GM23338 (cell line): ENCODE results near the gene ARL10. TPM values are rescaled to one million over a fixed set of nuclear protein-coding genes. Genes with fewer than 3 reads are reported as not detected.

Source experiments
- ATAC-seq: fragments of 200-7000 bp; cut with Tn5 transposase; 3 replicates; pipeline ENCODE4 v1.9.1; 2020
- DNase-seq: peaks from one replicate; pipeline ENCODE4 v3.0.0-alpha.2; 2015; ENCODE audit warnings: low spot score
- H2AFZ ChIP-seq: fragments of 200-600 bp; sonication (generic); 2 replicates; pipeline ENCODE4 v1.8.0; 2016; ENCODE audit warnings: antibody characterized with exemption, mild to moderate bottlenecking, moderate library complexity
- H3F3A ChIP-seq: fragments of 200-600 bp; sonication (generic); replicated peaks from 2 replicates; pipeline ENCODE4 v1.8.0; 2017; ENCODE audit warnings: antibody characterized with exemption, mixed run types, low read depth
- H3K27ac ChIP-seq: fragments of 200-600 bp; sonication (generic); 2 replicates; pipeline ENCODE4 v1.6.1; 2016; ENCODE audit warnings: low read depth
- H3K27me3 ChIP-seq: fragments of 200-600 bp; sonication (generic); 2 replicates; pipeline ENCODE4 v1.8.0; 2016; ENCODE audit warnings: mild to moderate bottlenecking, mixed run types, moderate library complexity; ENCODE audit not compliant: insufficient read depth
- H3K36me3 ChIP-seq: fragments of 200-600 bp; sonication (generic); 2 replicates; pipeline ENCODE4 v1.8.0; 2016; ENCODE audit warnings: mild to moderate bottlenecking; ENCODE audit not compliant: insufficient read depth
- H3K4me1 ChIP-seq: fragments of 200-600 bp; sonication (generic); 2 replicates; pipeline ENCODE4 v1.8.0; 2016; ENCODE audit warnings: mild to moderate bottlenecking, moderate library complexity; ENCODE audit not compliant: insufficient read depth
- H3K4me2 ChIP-seq: fragments of 200-600 bp; sonication (generic); 2 replicates; pipeline ENCODE4 v1.7.1; 2017; ENCODE audit warnings: mixed run types
- H3K4me3 ChIP-seq: fragments of 200-600 bp; sonication (generic); 2 replicates; pipeline ENCODE4 v1.6.1; 2016; ENCODE audit warnings: mixed run types
- H3K79me2 ChIP-seq: fragments of 200-600 bp; sonication (generic); replicated peaks from 2 replicates; pipeline ENCODE4 v1.8.0; 2017; ENCODE audit warnings: mild to moderate bottlenecking; ENCODE audit not compliant: insufficient read depth
- H3K9me2 ChIP-seq: fragments of 200-600 bp; sonication (generic); 2 replicates; pipeline ENCODE4 v1.8.0; 2017; ENCODE audit not compliant: insufficient read depth
- H4K20me1 ChIP-seq: fragments of 200-600 bp; sonication (generic); replicated peaks from 2 replicates; pipeline ENCODE4 v1.8.0; 2017; ENCODE audit warnings: mild to moderate bottlenecking; ENCODE audit not compliant: insufficient read depth
- H3K27ac Mint-ChIP-seq: 2 replicates; pipeline ENCODE4 v1.8.0; 2020; ENCODE audit warnings: inconsistent platforms, mild to moderate bottlenecking, moderate library complexity, mixed read lengths
- H3K27me3 Mint-ChIP-seq: 3 replicates; pipeline ENCODE4 v1.8.0; 2022; ENCODE audit warnings: low read depth, mild to moderate bottlenecking, moderate library complexity, mixed read lengths, inconsistent platforms; ENCODE audit not compliant: insufficient read depth, poor library complexity
- H3K36me3 Mint-ChIP-seq: 3 replicates; pipeline ENCODE4 v1.8.0; 2021; ENCODE audit warnings: low read depth, mild to moderate bottlenecking, inconsistent platforms, moderate library complexity, mixed read lengths
- H3K4me1 Mint-ChIP-seq: 3 replicates; pipeline ENCODE4 v1.8.0; 2020; ENCODE audit warnings: mild to moderate bottlenecking, inconsistent platforms, mixed read lengths
- H3K4me3 Mint-ChIP-seq: 3 replicates; pipeline ENCODE4 v1.8.0; 2021; ENCODE audit warnings: moderate library complexity, mild to moderate bottlenecking, inconsistent platforms, mixed read lengths
- H3K9me3 Mint-ChIP-seq: 3 replicates; pipeline ENCODE4 v1.8.0; 2020; ENCODE audit warnings: moderate library complexity, mild to moderate bottlenecking, inconsistent platforms, mixed read lengths
- CREB1 ChIP-seq: fragments of 250-450 bp; sonication (Bioruptor Pico); IDR thresholded peaks from 2 replicates; pipeline ENCODE4 v1.5.0; 2020; ENCODE audit warnings: low read depth, mild to moderate bottlenecking, moderate library complexity
- CTCF ChIP-seq, 2 experiments: fragments of 200-600 bp in 1 of 2; sonication (generic) in 1 of 2; conservative IDR thresholded peaks; 2 replicates each; pipeline versions ENCODE4 v1.5.1 to v1.6.1; 2016 to 2017; ENCODE audit warnings: antibody characterized with exemption in 2 of 2, low read depth in 2 of 2, mild to moderate bottlenecking in 2 of 2, moderate library complexity in 1 of 2
- ETS1 ChIP-seq: IDR thresholded peaks from 2 replicates; pipeline ENCODE4 v1.6.1; 2016; ENCODE audit warnings: antibody characterized with exemption
- EZH2 ChIP-seq: fragments of 200-600 bp; sonication (generic); IDR thresholded peaks from one replicate; pipeline ENCODE4 v1.8.0; 2017; ENCODE audit warnings: antibody characterized with exemption, mild to moderate bottlenecking, low read depth; ENCODE audit not compliant: unreplicated experiment
- POLR2AphosphoS5 ChIP-seq: IDR thresholded peaks from 2 replicates; pipeline ENCODE4 v1.6.1; 2016; ENCODE audit warnings: antibody characterized with exemption, low read depth
- STAT1 ChIP-seq: IDR thresholded peaks from one replicate; pipeline ENCODE4 v1.6.1; 2016; ENCODE audit warnings: antibody characterized with exemption; ENCODE audit not compliant: unreplicated experiment
- ZNF331 ChIP-seq: fragments of 250-450 bp; sonication (Bioruptor Pico); IDR thresholded peaks from 2 replicates; pipeline ENCODE4 v1.5.0; 2020; ENCODE audit warnings: low read depth, mild to moderate bottlenecking, moderate library complexity
- ZNF462 ChIP-seq: fragments of 250-450 bp; sonication (Bioruptor Pico); IDR thresholded peaks from 2 replicates; pipeline ENCODE4 v1.5.0; 2020; ENCODE audit warnings: mild to moderate bottlenecking, moderate library complexity
- microRNA counts: library from miRNA; unstranded; fragments of <30 nt; microRNA quantifications from one replicate; lab custom pipeline; 2017
- microRNA-seq: library from miRNA; unstranded; fragments of <30 nt; microRNA quantifications from one replicate; pipeline ENCODE4, GENCODE V29; 2017
- polyA plus RNA-seq: library from polyadenylated mRNA; unstranded; fragments of >200 nt; fragmentation: Nextera tagmentation; extraction: Ambion mirVana; gene quantifications from 2 replicates; pipeline ENCODE4 v1.2.1, GENCODE V29; 2016
- small RNA-seq: library from RNA; depleted of rRNA; stranded (forward); fragments of <200 nt; gene quantifications from one replicate; pipeline ENCODE3, GENCODE V24; 2014; ENCODE audit warnings: low replicate concordance
- total RNA-seq: library from RNA; depleted of rRNA; stranded (reverse); fragments of >200 nt; shearing (Covaris generic); gene quantifications from 2 replicates; pipeline ENCODE4 v1.2.3, GENCODE V29; 2014; rRNA removed

ARL10 gene
- total and polyA plus RNA-seq, 2 experiments from 2014 or later: 2.5 to 7.9 TPM

- no peak for TF ChIP-seq ZNF462 (CRISPR knock-in tag)
- TF ChIP-seq POLR2AphosphoS5: no peak
- no peak for TF ChIP-seq ZNF331 (CRISPR knock-in tag)
- TF ChIP-seq ETS1: no peak
- TF ChIP-seq STAT1: no peak
Observed at GRCh38 chr5:176427971-176428370, 62.7 kb downstream of the ARL10 start (continued).

- Histone ChIP-seq H4K20me1 (no peaks in the 10 kb centered on the region), H3K4me2 (no peak overlapping the region), H3K4me3 (no peak overlapping the region), H2AFZ (no peak overlapping the region), H3K9me2 (no peaks in the 10 kb centered on the region), H3K79me2 (no peaks in the 10 kb centered on the region), H3K36me3 (no peaks in the 10 kb centered on the region), H3K27ac (no peak overlapping the region), H3K27me3 (no peaks in the 10 kb centered on the region), H3K4me1 (no peaks in the 10 kb centered on the region), H3F3A (no peaks in the 10 kb centered on the region)
- H3K27me3 Mint-ChIP-seq: peaks cover 3% of the 10 kb centered on the region
- TF ChIP-seq CTCF (conservative IDR thresholded peaks at IDR 0.05; ENCODE audit: low read depth in 2 of 2) (no peak), CREB1 (CRISPR knock-in tag) (no peak), EZH2 (no peak), POLR2AphosphoS5 (no peak)
- H3K9me3 Mint-ChIP-seq: peaks cover 33% of the 10 kb centered on the region
- DNase-seq (no peak), ATAC-seq (no peak; the same call in 2 of the 3 replicates)
- H3K27ac Mint-ChIP-seq: no peak overlapping the region
- no peaks in the 10 kb centered on the region for H3K4me1 Mint-ChIP-seq
- no peak overlapping the region for H3K4me3 Mint-ChIP-seq
- H3K36me3 Mint-ChIP-seq: peaks cover 12% of the 10 kb centered on the region
Observed at GRCh38 chr5:176429972-176430371, 64.7 kb downstream of the ARL10 start.

MicroRNAs encoded within 50 kb of the gene (microRNA counts, 767-probe panel; counts per million panel counts)
- microRNA hsa-miR-1271-5p (lab: Ali Mortazavi, UCI): not detected

Small RNA genes within 50 kb of the gene (microRNA-seq; reads per million reads assigned to microRNA genes)
- gene MIR1271: 1.8 reads per million

Small RNA genes within 50 kb of the gene (small RNA-seq; reads per million reads assigned to genes)
- gene MIR1271: 0.30 reads per million, percentile 12 among the genes with 10 or more reads in this experiment

Other genes with a start within 250 kb of the ARL10 start
- gene SIMC1, start 127.1 kb upstream of the ARL10 start, total RNA-seq: 8.2 and 14.6 TPM in 2 replicates
- 8.6 and 9.4 TPM in 2 replicates for gene SIMC1, start 127.1 kb upstream of the ARL10 start, polyA plus RNA-seq
- 87.2 and 87.4 TPM in 2 replicates for gene KIAA1191, start 3.7 kb upstream of the ARL10 start, total RNA-seq
- 52.3 and 53.7 TPM in 2 replicates for gene KIAA1191, start 3.7 kb upstream of the ARL10 start, polyA plus RNA-seq
- gene NOP16, start 23.1 kb downstream of the ARL10 start, total RNA-seq: 43.4 and 44.3 TPM in 2 replicates
- 181 and 193 TPM in 2 replicates for gene NOP16, start 23.1 kb downstream of the ARL10 start, polyA plus RNA-seq
- gene HIGD2A, start 23.3 kb downstream of the ARL10 start, total RNA-seq: 50.1 and 67.7 TPM in 2 replicates
- gene HIGD2A, start 23.3 kb downstream of the ARL10 start, polyA plus RNA-seq: 194 and 206 TPM in 2 replicates
- 34.0 and 41.4 TPM in 2 replicates for gene CLTB, start 51.1 kb downstream of the ARL10 start, total RNA-seq
- 26.8 and 30.1 TPM in 2 replicates for gene CLTB, start 51.1 kb downstream of the ARL10 start, polyA plus RNA-seq
- 32.8 and 34.6 TPM in 2 replicates for gene FAF2, start 82.9 kb downstream of the ARL10 start, total RNA-seq
- gene FAF2, start 82.9 kb downstream of the ARL10 start, polyA plus RNA-seq: 36.4 and 37.6 TPM in 2 replicates
- 78.5 and 104 TPM in 2 replicates for gene RNF44, start 171.9 kb downstream of the ARL10 start, total RNA-seq
- 56.7 and 59.3 TPM in 2 replicates for gene RNF44, start 171.9 kb downstream of the ARL10 start, polyA plus RNA-seq
- gene CDHR2, start 183.9 kb downstream of the ARL10 start, total RNA-seq: not detected in 2 replicates
- gene CDHR2, start 183.9 kb downstream of the ARL10 start, polyA plus RNA-seq: 0.17 TPM in 1 of 2 replicates, not detected in the other
- gene GPRIN1, start 244.7 kb downstream of the ARL10 start, total RNA-seq: 11.7 and 14.6 TPM in 2 replicates
- 3.8 and 4.4 TPM in 2 replicates for gene GPRIN1, start 244.7 kb downstream of the ARL10 start, polyA plus RNA-seq